Lower leg skin (tissue), 3 donors: ENCODE data around the gene MAD1L1.

ENCODE experiments used
- POLR2A ChIP-seq, 2 donors: fragments of 450-650 bp; IDR thresholded peaks; one replicate each; pipeline ENCODE4 v1.6.1; 2016 to 2017; ENCODE audit warnings: antibody characterized with exemption in 2 of 2, mild to moderate bottlenecking in 1 of 2, moderate library complexity in 1 of 2
- TF ChIP-seq, protein P1 (sequence below), 3 donors: fragments of 450-650 bp; IDR thresholded peaks; one replicate each; pipeline ENCODE4 v1.5.1; 2016; ENCODE audit warnings: antibody characterized with exemption in 3 of 3, mild to moderate bottlenecking in 3 of 3, moderate library complexity in 2 of 3

DNA sequence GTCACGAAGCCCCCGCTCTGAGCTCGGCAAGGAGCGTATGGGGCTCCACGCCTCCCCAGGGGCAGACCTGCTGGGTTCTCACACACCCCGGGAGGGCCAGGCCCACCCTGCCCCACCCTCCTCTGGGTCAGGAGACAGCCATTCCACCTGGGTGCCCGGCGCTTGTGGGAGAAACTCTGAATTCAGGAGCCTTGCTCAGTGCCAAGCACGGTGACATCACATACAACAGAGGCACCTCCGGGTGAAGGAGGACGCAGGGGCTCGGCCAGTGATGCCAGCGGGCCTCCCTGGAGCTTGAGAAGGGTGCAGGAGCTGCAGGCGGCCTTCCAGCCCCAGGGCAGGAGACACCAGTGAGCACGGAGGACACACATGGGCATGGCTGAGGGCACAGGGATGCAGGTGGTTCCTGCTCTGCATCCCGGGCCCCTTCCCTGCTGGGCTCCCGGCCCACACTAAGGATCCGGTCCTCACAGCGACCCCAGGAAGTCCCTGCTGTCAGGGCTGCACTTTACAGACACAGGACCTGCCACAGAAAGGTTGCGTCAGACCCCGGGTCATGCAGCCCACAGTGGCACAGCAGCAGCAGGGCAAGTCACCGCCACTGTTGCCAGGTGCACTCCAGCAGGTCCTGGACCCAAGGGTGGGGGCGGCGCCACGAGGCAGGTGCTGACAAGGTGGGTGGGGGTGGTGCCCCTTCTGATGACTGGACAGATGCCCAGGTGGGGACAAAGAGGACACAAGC, 108.0 kb downstream of the MAD1L1 start:
- TF ChIP-seq, protein P1, sequence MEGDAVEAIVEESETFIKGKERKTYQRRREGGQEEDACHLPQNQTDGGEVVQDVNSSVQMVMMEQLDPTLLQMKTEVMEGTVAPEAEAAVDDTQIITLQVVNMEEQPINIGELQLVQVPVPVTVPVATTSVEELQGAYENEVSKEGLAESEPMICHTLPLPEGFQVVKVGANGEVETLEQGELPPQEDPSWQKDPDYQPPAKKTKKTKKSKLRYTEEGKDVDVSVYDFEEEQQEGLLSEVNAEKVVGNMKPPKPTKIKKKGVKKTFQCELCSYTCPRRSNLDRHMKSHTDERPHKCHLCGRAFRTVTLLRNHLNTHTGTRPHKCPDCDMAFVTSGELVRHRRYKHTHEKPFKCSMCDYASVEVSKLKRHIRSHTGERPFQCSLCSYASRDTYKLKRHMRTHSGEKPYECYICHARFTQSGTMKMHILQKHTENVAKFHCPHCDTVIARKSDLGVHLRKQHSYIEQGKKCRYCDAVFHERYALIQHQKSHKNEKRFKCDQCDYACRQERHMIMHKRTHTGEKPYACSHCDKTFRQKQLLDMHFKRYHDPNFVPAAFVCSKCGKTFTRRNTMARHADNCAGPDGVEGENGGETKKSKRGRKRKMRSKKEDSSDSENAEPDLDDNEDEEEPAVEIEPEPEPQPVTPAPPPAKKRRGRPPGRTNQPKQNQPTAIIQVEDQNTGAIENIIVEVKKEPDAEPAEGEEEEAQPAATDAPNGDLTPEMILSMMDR (IDR thresholded peaks at IDR 0.05), result no peak
- TF ChIP-seq POLR2A (IDR thresholded peaks at IDR 0.05), result no peak
